IPS-11a (cell line): ENCODE data around the gene AKAP6.
"Not testable (repeated sequence)": the region's sequence is repeated elsewhere in the genome, so short reads cannot be mapped to it uniquely, and the experiment has no call there.

Source experiments
- H3K4me3 ChIP-seq: one replicate; pipeline ENCODE4 v1.5.1; 2013; ENCODE audit warnings: low read depth, low read length, control low read depth

The AKAP6 gene

DNA sequence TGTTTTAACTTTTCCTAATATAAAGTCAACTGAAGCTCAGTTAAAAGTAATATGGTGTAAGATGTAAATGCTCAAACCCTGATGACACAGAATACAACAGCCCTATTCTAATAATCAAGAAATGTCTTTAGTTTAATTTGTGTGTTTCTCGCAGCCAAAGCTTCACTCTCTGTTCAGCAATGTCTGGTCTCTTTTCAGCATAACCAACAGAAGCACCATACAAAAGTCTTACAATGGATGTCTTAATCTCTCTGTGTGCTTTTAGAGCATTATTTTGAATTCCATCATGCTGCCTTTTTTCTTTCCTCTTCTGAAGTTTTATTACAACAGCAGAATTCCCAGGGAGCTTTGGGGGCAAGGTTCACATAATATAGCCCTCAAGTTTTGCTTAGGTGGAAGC lies 399.4 kb downstream of the AKAP6 start:
- H3K4me3 ChIP-seq, result no peak overlapping the region

DNA sequence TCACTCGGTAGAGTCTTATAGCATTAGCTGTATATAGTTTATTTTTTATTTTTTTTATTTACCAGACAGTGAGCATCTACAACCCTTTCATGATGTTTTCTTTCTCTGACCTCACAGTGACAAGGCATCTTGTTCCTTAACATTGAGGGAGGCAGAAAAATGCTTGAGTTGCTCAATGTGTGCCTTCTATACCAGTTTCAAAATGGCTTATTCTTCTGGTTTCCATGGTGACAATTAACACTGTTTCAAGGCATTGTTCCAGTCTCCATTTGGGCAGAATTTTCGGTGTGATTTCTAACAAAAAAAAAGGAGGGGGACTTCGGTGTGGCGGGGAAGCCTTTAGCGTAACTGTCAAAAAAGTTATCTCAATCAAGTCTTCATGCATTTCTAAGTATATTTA lies 399.9 kb downstream of the AKAP6 start:
- no peak overlapping the region for H3K4me3 ChIP-seq

DNA sequence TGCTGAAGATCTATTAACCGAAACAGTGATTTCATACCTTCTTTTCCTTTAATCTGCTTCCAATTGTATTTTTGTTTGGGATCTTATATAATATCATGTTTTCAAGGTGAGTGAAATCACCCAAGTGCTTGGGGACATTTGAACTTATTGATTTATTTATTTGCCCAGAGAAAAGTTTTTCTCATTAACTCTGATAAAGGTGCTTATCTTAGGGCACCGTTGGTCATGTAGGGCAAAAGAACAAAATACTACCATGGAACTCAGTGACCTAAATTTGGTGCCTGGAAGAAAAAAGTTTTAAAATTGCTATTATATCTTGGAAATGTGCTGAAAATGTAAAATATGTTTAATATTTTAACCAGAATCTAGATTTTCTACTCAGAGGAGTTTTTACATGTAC lies 402.2 kb downstream of the AKAP6 start:
- H3K4me3 ChIP-seq, result no peak overlapping the region

DNA sequence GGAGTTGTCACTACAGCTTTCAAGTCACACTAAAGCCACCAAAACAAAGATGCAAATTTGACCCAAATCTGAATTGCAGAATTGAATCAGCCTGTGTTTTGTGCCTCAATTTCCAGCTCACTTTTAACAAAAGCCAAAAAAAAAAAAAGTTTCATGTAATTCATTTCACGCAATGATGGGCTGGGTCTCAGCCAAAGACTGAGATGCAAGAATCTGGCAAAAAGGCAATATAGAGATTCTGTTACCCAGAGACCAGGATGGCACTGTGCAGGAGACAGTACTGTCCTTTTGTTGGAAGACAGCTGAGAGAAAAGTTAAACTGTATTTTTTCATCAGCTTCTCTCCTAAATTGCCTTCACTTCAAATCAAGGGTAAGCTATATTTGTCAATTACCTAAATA lies 403.9 kb downstream of the AKAP6 start:
- no peak overlapping the region for H3K4me3 ChIP-seq

DNA sequence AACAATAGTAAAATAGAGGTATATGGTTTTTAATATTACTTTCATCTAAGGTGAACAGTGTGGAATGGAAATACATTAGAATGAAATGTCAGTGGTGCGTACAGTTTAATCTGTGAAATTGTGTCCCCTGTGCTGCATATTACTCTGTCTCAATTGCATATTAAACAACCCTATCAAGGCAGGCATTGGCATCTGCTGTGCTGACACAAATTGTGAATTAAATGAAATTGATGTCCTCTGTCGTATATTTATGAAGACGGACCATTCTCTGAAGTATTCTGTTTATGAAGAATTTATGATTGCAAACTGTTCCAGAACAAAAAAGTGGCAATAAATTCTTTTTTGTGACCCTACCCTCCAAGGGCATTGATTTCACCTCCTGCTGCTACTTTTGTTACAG lies 405.2 kb downstream of the AKAP6 start:
- no peak overlapping the region for H3K4me3 ChIP-seq

DNA sequence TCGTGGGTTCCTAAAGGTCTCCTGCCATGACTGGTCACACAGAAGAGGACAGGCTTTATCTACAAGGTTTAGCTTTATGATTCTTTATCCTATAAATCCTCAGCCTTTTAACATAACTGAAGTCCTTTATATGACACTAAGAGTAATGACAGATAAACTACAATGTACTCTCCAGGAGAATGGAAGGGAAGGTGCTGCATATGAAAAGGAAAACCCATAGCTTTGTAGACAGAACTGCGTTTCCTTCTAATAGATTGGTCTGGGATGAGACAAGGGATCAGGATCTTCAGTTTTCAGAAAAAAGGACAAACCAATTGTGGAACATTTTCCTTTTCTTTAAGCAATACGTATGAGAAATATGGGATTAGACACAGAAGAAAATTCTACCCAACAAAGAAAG lies 408.5 kb downstream of the AKAP6 start:
- H3K4me3 ChIP-seq, result no peak overlapping the region

- H3K4me3 ChIP-seq, result no peak overlapping the region
Measured at GRCh38 chr14:32738206-32738871, 409.2 kb downstream of the AKAP6 start.

GRCh38 chr14:32744811-32745445 lies 415.8 kb downstream of the AKAP6 start:
- no peak overlapping the region for H3K4me3 ChIP-seq

GRCh38 chr14:32754209-32754608 lies 425.1 kb downstream of the AKAP6 start:
- H3K4me3 ChIP-seq, result no peak overlapping the region

GRCh38 chr14:32756173-32756572 lies 427.1 kb downstream of the AKAP6 start:
- no peak overlapping the region for H3K4me3 ChIP-seq

DNA sequence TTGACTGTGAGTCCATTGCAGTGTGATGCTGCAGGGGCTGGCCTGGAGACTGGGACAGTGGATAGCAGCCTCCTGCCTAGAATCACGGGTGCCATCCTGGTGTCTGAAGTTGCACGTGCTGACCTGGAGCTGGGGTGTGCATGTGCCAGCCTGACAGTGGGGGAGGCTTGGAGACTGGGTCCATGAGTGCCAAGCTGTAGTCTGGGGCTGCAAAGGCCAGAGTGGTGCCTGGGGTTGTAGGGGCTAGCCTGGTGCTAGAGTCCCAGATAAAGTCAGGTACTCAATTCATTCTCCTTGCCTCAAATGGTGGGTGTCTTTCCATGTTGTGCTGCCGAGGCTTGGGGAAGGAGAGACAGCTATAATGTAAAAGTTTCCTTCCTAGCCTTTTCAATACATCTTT lies 427.7 kb downstream of the AKAP6 start:
- H3K4me3 ChIP-seq, result no peak overlapping the region

DNA sequence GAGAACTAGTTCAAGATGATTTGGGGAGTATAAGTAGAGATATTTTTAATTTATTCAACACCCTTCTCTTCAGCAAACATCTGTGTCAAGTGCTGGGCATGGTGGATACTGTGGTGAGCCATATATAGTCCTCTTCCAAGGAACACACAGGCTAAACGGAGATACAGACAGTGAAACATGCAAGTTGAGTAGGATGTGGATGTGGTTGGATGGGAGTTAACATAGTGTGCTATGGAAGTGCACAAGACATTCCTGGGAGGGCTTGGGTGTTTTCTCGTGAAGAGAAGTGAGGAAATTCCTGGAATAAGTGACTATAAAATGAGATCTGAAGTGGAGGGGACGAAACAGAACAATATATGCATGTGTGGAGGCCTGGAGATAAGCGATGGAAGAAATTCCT lies 428.5 kb downstream of the AKAP6 start:
- no peak overlapping the region for H3K4me3 ChIP-seq

GRCh38 chr14:32761381-32761968 lies 432.4 kb downstream of the AKAP6 start:
- no peak overlapping the region for H3K4me3 ChIP-seq

DNA sequence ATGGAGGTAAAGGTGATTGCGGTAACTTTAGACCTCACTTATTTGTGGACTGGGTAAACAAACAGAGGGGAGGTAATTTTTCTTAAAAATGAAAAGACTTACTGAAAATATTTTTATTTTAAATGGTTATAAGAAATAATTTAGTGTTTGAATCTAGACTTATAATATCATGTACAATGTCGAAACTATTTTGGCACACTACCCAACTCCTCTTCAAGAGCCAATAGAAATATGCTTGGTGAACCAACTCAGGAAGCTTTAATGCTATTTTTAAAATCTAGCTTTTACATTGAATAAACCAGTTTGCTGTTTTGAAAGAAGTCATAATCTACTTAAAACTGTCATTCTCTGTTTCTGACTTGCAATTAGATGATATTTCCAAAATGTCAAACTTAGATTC lies 433.8 kb downstream of the AKAP6 start:
- no peak overlapping the region for H3K4me3 ChIP-seq

DNA sequence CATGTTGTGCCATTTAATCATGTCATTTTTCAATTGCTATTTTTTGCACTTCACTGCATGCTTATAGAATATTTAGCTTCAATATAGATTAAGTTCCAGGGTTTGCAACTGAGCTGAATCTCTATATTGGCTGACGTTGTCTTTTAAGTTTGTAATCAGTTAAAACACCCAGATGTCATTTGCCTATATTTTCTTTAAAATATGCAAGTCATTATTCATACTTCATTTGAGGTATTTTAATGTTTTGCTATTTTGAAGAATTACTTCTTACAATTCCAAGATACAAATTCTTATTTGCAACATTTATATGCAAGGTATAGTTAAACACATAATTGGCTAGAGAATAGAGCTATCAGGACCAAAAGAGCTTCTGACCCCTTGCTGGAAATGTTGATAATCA lies 434.6 kb downstream of the AKAP6 start:
- no peak overlapping the region for H3K4me3 ChIP-seq

- no peak overlapping the region for H3K4me3 ChIP-seq
Measured at GRCh38 chr14:32764131-32764530, 435.0 kb downstream of the AKAP6 start.

- no peak overlapping the region for H3K4me3 ChIP-seq
Measured at GRCh38 chr14:32770422-32770821, 441.3 kb downstream of the AKAP6 start.

DNA sequence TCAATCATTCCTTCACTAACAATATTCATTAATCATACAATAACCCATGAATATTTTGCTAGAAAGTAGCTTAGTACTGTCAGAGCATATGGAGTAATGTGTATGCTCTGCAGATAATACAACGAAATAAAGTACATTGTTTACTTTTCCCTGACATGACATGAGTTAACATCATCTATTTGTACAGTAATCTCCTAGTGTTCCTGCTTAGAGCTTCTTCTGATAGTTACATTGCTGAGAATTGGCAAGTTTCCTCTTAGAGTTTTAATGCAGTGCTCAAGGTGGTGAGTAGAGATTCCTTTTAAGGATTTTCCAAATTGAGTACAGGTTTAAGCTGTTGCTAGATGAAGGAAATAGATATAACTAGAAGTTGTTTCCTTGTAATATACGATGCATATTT lies 445.1 kb downstream of the AKAP6 start:
- H3K4me3 ChIP-seq, result no peak overlapping the region

DNA sequence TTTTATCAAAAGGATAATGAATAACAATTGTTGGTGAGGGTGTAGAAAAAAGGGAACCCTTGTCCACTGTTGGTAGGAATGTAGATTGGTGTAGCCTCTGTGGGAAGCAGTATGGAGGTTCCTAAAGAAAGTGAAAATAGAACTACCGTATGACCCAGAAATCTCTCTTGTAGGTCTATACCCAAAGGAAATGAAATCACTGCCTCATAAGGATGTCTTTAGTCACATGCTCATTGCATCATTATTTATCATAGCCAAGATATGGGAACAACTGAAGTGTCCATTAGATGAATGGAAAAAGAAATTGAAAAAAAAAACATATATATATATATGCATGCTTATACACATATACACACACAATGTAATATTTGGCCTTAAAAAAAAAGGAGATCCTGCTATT lies 450.7 kb downstream of the AKAP6 start:
- H3K4me3 ChIP-seq, result no peak overlapping the region

DNA sequence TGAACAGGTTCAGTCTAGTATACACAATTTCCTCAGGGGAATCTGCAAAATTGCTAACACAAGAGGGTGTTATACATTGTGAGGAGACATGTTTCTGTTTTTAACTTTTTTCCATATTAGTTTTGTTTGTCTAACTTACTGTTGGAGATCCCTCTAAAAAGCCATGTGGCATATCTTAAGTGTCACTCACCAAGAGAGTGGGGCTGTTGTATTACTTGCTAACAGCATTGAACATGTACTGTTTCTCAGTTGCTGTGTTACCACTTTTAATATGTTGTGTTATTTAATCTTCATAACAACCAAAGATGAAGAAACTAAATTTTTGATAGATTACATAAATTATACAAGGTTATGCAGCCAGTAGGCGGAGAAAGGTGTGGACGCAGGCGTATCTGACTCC lies 455.3 kb downstream of the AKAP6 start:
- H3K4me3 ChIP-seq, result no peak overlapping the region

- no peak overlapping the region for H3K4me3 ChIP-seq
Measured at GRCh38 chr14:32785585-32785984, 456.5 kb downstream of the AKAP6 start.

- no peak overlapping the region for H3K4me3 ChIP-seq
Measured at GRCh38 chr14:32786886-32787285, 457.8 kb downstream of the AKAP6 start.

GRCh38 chr14:32793033-32793432 lies 463.9 kb downstream of the AKAP6 start:
- not testable (repeated sequence) for H3K4me3 ChIP-seq
